Progenitor cell of endocrine pancreas (in vitro differentiated cells): ENCODE results near the gene ZCCHC13. TPM values are rescaled to one million over a fixed set of nuclear protein-coding genes. Genes with fewer than 3 reads are reported as not detected.
A peak's percentile ranks its signal among the peaks of the same experiment; 100 is the strongest.

ENCODE experiments used
- DNase-seq: peaks from one replicate; pipeline ENCODE4 v3.0.0; 2021; ENCODE audit warnings: low spot score; ENCODE audit not compliant: unreplicated experiment
- H3K27ac Mint-ChIP-seq: 2 replicates; pipeline ENCODE4 v1.8.0; 2021; ENCODE audit warnings: mild to moderate bottlenecking, moderate library complexity, mixed read lengths
- H3K27me3 Mint-ChIP-seq: 2 replicates; pipeline ENCODE4 v1.8.0; 2021; ENCODE audit warnings: mixed read lengths
- H3K36me3 Mint-ChIP-seq: 2 replicates; pipeline ENCODE4 v1.8.0; 2022; ENCODE audit warnings: mixed read lengths; ENCODE audit not compliant: insufficient read depth
- H3K4me1 Mint-ChIP-seq: 2 replicates; pipeline ENCODE4 v1.8.0; 2021; ENCODE audit warnings: low read depth, mixed read lengths
- H3K4me3 Mint-ChIP-seq: 2 replicates; pipeline ENCODE4 v1.8.0; 2021; ENCODE audit warnings: low read depth, mild to moderate bottlenecking, moderate library complexity, mixed read lengths
- H3K9me3 Mint-ChIP-seq: 2 replicates; pipeline ENCODE4 v1.8.0; 2021; ENCODE audit warnings: low read depth, mixed read lengths
- total RNA-seq: library from RNA; stranded (reverse); gene quantifications from 2 replicates; pipeline ENCODE4 v1.2.1, GENCODE V29; 2021
- TF ChIP-seq, protein P1 (sequence below): fragments of 200-600 bp; sonication (generic); IDR thresholded peaks from one replicate; pipeline ENCODE4 v1.5.0; 2021; ENCODE audit warnings: antibody characterized with exemption, mild to moderate bottlenecking; ENCODE audit not compliant: unreplicated experiment

ZCCHC13 gene
- total RNA-seq, 1 donor from 2014 or later, result not detected

DNA sequence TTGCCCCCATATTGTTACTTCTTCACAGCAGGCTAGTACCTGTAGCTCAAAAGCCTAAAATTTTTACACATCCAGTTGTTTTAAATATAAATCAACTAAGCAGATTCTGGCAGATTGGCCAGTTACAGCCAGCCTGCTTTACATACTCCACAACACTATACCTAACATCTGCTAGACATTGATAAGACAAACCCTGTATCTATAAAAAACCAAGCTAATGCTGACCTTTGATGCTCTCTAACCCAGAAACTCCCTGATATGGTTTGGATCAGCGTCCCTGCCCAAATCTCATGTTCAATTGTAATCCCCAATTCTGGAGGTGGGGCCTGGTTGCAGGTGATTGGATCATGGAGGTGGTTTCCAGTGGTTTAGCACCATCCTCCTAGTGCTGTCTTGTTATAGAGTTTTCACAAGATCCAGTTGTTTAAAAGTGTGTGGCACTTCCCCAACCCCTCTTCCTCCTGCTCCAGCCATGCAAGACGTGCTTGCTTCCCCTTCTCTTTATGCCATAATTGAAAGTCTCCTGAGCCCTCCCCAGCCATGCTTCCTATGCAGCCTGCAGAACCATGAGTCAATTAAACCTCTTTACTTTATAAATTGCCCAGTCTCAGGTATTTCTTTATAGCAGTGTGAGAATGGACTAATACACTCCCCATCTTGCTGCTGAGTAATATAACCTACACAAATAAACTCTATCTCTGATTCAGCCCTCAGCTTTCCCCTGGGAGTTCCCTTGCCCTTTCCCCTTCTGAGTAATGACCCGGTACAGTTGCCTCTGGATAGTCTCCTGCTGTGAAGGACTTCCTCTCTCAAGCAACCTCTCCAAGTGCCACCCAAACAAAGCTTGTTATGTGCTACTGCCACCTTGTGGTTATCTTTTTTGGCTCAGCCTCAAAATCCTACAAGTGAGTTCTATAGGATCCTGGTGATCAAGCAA is 39.6 kb downstream of the ZCCHC13 start:
- Mint-ChIP-seq H3K27me3 (no peaks in the 10 kb centered on the region), H3K9me3 (peaks cover 18% of the 10 kb centered on the region), H3K36me3 (peaks cover 5% of the 10 kb centered on the region), H3K4me3 (no peak overlapping the region), H3K4me1 (peaks cover 16% of the 10 kb centered on the region), H3K27ac (no peak overlapping the region)
- TF ChIP-seq, protein P1, sequence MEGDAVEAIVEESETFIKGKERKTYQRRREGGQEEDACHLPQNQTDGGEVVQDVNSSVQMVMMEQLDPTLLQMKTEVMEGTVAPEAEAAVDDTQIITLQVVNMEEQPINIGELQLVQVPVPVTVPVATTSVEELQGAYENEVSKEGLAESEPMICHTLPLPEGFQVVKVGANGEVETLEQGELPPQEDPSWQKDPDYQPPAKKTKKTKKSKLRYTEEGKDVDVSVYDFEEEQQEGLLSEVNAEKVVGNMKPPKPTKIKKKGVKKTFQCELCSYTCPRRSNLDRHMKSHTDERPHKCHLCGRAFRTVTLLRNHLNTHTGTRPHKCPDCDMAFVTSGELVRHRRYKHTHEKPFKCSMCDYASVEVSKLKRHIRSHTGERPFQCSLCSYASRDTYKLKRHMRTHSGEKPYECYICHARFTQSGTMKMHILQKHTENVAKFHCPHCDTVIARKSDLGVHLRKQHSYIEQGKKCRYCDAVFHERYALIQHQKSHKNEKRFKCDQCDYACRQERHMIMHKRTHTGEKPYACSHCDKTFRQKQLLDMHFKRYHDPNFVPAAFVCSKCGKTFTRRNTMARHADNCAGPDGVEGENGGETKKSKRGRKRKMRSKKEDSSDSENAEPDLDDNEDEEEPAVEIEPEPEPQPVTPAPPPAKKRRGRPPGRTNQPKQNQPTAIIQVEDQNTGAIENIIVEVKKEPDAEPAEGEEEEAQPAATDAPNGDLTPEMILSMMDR, result peak; percentile 69
- DNase-seq, result peak; percentile 20

DNA sequence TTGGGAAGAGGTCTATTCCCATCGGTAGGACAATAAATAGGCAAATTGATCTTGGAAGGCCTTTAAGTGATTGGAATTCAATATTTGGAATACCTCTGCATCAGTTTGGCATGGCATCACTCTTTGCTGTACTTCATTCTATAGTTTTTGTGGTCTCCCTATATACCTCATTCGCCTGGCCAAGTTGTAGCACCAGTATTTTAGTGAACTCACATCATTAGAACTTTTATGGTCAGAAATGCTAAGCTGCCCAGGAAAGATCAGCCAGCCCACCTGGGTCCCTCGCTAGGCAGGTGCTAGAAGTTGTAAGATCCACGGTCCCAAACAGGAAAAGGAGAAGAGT is 40.3 kb downstream of the ZCCHC13 start:
- Mint-ChIP-seq H3K27ac (no peak overlapping the region), H3K9me3 (peaks cover 14% of the 10 kb centered on the region), H3K36me3 (peaks cover 3% of the 10 kb centered on the region), H3K4me1 (peaks cover 16% of the 10 kb centered on the region), H3K27me3 (no peaks in the 10 kb centered on the region), H3K4me3 (no peak overlapping the region)
- no peak for DNase-seq
- TF ChIP-seq, protein P1, result no peak

DNA sequence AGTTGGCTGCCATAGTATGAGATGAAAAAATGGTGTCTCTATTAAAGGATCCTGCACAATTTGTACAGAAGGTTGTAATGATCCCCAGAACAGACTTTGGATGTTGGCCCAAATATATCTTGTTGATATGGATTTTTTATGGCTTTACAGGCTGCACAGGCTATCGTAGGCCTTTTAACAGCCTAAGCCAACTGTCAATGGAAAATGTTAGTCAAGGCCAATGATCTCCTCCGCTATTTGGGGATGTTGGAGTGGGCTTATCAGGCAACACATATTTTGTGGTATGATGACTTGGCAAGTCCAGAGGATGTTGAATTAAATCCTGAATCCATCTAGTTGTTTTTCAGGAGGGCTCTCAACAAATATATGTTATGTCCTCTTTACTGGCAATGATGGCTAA is 42.1 kb downstream of the ZCCHC13 start:
- peaks cover 1% of the 10 kb centered on the region for H3K36me3 Mint-ChIP-seq
- TF ChIP-seq, protein P1, result no peak
- no peak overlapping the region for H3K27ac Mint-ChIP-seq
- H3K4me1 Mint-ChIP-seq, result peaks cover 14% of the 10 kb centered on the region
- DNase-seq, result no peak
- H3K4me3 Mint-ChIP-seq, result no peak overlapping the region
- H3K9me3 Mint-ChIP-seq, result peaks cover 9% of the 10 kb centered on the region
- no peaks in the 10 kb centered on the region for H3K27me3 Mint-ChIP-seq

DNA sequence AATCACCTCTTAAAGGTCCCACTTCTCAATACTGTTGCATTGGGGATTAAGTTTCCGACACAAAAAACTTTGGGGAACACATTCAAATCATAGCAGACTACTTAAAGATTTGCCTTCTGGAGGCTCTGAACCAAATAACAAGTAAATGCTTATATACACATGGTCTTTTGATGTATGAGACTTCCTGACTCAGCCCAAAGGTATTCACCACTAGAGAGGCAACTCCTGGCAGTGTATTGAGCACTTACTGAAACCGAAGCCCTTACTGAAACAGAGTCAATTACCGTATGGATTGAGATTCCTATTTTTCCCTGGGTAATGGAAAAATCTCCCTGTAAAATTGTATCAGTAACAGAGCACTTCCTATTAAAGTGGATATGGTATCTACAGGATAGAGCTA is 45.4 kb downstream of the ZCCHC13 start:
- no peak overlapping the region for H3K27ac Mint-ChIP-seq
- H3K27me3 Mint-ChIP-seq, result no peaks in the 10 kb centered on the region
- TF ChIP-seq, protein P1, result no peak
- no peak overlapping the region for H3K4me3 Mint-ChIP-seq
- H3K9me3 Mint-ChIP-seq, result no peaks in the 10 kb centered on the region
- H3K4me1 Mint-ChIP-seq, result no peaks in the 10 kb centered on the region
- no peak for DNase-seq
- no peaks in the 10 kb centered on the region for H3K36me3 Mint-ChIP-seq

DNA sequence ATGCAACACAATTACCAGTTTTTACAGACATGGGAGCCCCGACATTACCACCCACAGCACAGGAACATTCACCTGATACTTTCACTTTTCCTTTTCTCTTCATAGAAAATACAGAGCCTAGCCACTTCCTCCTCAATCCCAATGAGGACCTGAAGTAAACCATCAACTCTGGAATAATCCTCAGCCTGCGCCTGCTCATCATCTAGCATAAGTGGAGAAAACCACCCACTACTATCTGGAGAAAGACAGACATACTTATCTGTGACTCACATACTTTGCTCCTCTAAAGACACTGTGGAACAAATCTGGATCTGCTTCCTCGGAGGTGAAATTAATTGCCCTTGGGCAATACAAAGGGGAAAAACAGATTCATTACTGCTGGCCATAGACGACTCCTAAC is 47.8 kb downstream of the ZCCHC13 start:
- no peaks in the 10 kb centered on the region for H3K27me3 Mint-ChIP-seq
- H3K36me3 Mint-ChIP-seq, result no peaks in the 10 kb centered on the region
- TF ChIP-seq, protein P1, result no peak

More for the DNA sequence above, 47.8 kb downstream of the ZCCHC13 start:
- Mint-ChIP-seq H3K27ac (no peak overlapping the region), H3K9me3 (no peaks in the 10 kb centered on the region), H3K4me1 (no peaks in the 10 kb centered on the region), H3K4me3 (no peak overlapping the region)
- DNase-seq, result no peak
